GM18861 (cell line): ENCODE measurements around the gene FAM131B.

ENCODE experiments used
- ATAC-seq: cut with Tn5 transposase; IDR thresholded peaks from one replicate; pipeline ENCODE4 v1.9.1; 2021; ENCODE audit not compliant: unreplicated experiment

Gene FAM131B

GRCh38 chr7:143360788-143361551 lies 1.5 kb downstream of the FAM131B start:
- ATAC-seq, result no peak

GRCh38 chr7:143359771-143360353 lies 2.7 kb downstream of the FAM131B start:
- no peak for ATAC-seq

- ATAC-seq, result no peak
Observed at GRCh38 chr7:143358626-143359025, 3.9 kb downstream of the FAM131B start.

- ATAC-seq, result no peak
Observed at GRCh38 chr7:143356414-143357050, 6.0 kb downstream of the FAM131B start.

- no peak for ATAC-seq
Observed at GRCh38 chr7:143355450-143356385, 6.8 kb downstream of the FAM131B start.

- ATAC-seq, result no peak
Observed at GRCh38 chr7:143354965-143355364, 7.5 kb downstream of the FAM131B start.

- ATAC-seq, result no peak
Observed at GRCh38 chr7:143354376-143354775, 8.1 kb downstream of the FAM131B start.

- no peak for ATAC-seq
Observed at GRCh38 chr7:143352531-143353002, 9.9 kb downstream of the FAM131B start.

- ATAC-seq, result no peak
Observed at GRCh38 chr7:143351574-143351973, 10.9 kb downstream of the FAM131B start.

- ATAC-seq, result no peak
Observed at GRCh38 chr7:143351060-143351459, 11.5 kb downstream of the FAM131B start.

GRCh38 chr7:143347950-143348349 lies 14.6 kb downstream of the FAM131B start:
- no peak for ATAC-seq

- ATAC-seq, result no peak
Observed at GRCh38 chr7:143346018-143346417, 16.5 kb downstream of the FAM131B start.

GRCh38 chr7:143345428-143345900 lies 17.0 kb downstream of the FAM131B start:
- no peak for ATAC-seq

- ATAC-seq, result no peak
Observed at GRCh38 chr7:143343596-143343995, 18.9 kb downstream of the FAM131B start.

- no peak for ATAC-seq
Observed at GRCh38 chr7:143341842-143342241, 20.7 kb downstream of the FAM131B start.

GRCh38 chr7:143337216-143337615 lies 25.3 kb downstream of the FAM131B start:
- no peak for ATAC-seq

GRCh38 chr7:143334244-143334643 lies 28.3 kb downstream of the FAM131B start:
- ATAC-seq, result no peak

- ATAC-seq, result no peak
Observed at GRCh38 chr7:143331179-143331801, 31.2 kb downstream of the FAM131B start.

GRCh38 chr7:143329471-143330170 lies 32.9 kb downstream of the FAM131B start:
- no peak for ATAC-seq

GRCh38 chr7:143327903-143328302 lies 34.6 kb downstream of the FAM131B start:
- no peak for ATAC-seq
